Uterus (tissue), 2 donors: Measurements from ENCODE around the gene CACNB2.

Source experiments
- POLR2A ChIP-seq, 2 donors: fragments of 450-650 bp; IDR thresholded peaks; one replicate each; pipeline ENCODE4 v1.6.1; 2016; ENCODE audit warnings: antibody characterized with exemption in 2 of 2, mild to moderate bottlenecking in 1 of 2, moderate library complexity in 1 of 2
- TF ChIP-seq, protein P1 (sequence below), 4 experiments: fragments of 200-600 bp in 2 of 4; fragments of 450-650 bp in 2 of 4; sonication (generic) in 2 of 4; IDR thresholded peaks; one replicate each; pipeline ENCODE4 v1.5.1; 2016 to 2019; ENCODE audit warnings: antibody characterized with exemption in 4 of 4, mild to moderate bottlenecking in 2 of 4, moderate library complexity in 1 of 4

DNA sequence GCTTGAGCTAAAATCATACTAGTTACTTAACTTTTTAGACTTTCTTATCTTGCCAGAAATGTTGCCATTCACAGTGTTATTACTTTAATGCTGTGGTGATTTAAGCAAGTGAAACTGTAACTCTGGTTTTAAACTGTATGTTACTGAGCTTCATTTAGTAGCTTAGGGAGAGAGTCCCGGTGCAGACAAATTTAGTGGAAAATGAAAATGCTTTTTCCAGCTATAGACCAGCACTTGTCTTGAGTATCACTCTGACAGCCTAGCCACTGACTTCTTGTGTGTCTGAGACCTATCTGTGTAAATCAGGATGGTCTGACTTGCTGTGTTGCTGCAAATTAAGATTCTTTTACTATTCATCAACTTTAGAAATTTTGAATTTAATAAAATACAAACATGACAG lies 200.8 kb downstream of the CACNB2 start:
- no peak for TF ChIP-seq POLR2A (IDR thresholded peaks at IDR 0.05)
- TF ChIP-seq, protein P1, sequence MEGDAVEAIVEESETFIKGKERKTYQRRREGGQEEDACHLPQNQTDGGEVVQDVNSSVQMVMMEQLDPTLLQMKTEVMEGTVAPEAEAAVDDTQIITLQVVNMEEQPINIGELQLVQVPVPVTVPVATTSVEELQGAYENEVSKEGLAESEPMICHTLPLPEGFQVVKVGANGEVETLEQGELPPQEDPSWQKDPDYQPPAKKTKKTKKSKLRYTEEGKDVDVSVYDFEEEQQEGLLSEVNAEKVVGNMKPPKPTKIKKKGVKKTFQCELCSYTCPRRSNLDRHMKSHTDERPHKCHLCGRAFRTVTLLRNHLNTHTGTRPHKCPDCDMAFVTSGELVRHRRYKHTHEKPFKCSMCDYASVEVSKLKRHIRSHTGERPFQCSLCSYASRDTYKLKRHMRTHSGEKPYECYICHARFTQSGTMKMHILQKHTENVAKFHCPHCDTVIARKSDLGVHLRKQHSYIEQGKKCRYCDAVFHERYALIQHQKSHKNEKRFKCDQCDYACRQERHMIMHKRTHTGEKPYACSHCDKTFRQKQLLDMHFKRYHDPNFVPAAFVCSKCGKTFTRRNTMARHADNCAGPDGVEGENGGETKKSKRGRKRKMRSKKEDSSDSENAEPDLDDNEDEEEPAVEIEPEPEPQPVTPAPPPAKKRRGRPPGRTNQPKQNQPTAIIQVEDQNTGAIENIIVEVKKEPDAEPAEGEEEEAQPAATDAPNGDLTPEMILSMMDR (IDR thresholded peaks at IDR 0.05) = no peak
